ENCODE results near the gene MCUB.

The MCUB gene

DNA sequence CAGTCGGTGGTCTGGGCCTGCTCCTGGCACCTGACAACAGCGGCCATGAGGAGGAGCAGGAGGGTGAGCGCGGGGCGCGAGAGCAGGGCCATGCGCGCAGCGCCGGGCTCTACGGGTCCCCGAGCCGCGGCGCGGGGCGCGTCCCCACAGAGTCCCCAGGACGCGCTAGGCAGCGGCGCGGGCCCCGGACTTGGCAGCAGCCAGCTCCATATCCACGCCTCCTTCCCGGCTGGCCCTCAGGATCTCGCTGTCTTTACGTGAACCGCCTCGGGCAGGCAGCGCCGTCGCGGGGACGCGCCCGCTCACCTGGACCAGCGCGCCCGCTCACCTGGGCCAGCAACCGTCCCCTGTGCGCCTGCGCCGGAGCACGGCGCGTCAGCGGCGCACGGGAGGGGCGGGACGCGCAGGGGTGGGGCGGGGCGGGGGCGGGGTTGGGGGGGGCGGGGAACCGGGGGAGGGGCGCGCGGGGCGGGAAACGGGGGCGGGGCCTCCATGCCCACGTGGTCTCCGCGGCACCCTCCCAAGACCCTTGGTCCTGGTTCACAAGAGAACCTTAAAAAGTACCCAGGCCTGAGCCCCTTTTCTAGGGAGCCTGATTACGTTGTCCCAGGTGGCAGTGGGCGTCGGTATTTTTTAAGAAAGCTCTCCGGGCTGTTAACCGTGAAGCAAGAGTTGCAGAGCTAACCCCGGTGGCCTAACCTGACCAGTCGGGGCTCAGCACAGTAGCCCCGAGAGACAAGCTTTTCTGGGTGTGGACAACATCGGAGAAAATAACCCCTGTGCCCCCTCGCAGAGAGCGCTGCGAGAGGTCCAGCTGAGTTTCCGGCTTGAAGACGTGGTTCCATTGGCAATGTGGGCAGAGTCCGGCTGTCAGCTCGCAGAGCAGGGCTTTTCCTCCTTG is 169.9 kb downstream of the MCUB start, which contains the start of gene PLA2G12A:
PLA2G12A (minus strand) TSS at position 353 of the 901 bp plus-strand sequence; CDS start at position 92, 261 bp downstream.
- DNase-seq (ENCODE audit: low spot score): peak; percentile 69

DNA sequence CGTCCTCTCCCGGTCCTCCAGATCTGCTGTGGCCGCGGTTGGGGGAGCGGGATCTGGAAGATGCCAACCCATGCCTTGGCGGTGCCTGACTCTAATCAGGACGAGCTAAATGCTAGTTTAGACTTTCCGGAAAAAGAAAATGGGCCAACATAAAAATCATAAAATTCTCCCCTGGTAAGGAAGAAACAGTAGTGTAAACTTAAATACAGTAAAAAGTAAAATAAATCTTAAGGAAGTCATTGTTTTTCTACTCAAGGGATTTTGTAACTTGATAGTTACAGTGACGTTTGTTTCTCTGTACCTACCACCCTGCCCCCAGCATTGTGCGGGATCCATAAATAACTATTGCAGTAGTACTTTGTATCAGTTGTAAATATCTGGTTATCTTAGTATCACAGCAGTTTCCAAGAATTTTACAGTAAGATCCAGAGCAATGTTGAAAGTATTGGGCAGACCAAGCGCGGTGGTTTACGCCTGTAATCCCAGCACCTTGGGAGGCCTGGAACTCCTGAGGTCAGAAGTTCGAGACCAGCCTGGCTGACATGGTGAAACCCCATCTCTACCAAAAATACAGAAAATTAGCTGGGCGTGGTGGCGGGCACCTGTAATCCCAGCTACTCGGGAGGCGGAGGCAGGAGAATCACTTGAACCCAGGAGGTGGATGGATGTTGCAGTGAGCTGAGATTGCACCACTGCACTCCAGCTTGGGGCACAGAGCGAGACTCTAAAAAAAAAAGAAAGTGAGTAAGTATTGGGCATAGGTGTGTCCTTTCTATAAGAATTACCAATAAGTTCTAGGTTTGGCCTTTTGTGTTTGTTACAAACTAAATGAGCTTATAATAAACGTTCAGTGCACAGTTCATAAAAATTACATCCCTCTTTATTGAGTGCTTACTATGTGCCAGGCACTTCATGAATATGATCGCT is 170.8 kb downstream of the MCUB start:
- no peak for DNase-seq (ENCODE audit: low spot score)

- DNase-seq (ENCODE audit: low spot score): no peak
These were observed 173.7 kb downstream of the MCUB start for GRCh38 chr4:109733728-109734127.

GRCh38 chr4:109735566-109736365 is 175.7 kb downstream of the MCUB start:
- no peak for DNase-seq (ENCODE audit: low spot score)
